NCI-H1105 (cell line): ENCODE results near the gene HOXD3.

Experiments
- DNase-seq: peaks from one replicate; lab custom pipeline; 2025; lab: John Stamatoyannopoulos, UW

Gene HOXD3

DNA sequence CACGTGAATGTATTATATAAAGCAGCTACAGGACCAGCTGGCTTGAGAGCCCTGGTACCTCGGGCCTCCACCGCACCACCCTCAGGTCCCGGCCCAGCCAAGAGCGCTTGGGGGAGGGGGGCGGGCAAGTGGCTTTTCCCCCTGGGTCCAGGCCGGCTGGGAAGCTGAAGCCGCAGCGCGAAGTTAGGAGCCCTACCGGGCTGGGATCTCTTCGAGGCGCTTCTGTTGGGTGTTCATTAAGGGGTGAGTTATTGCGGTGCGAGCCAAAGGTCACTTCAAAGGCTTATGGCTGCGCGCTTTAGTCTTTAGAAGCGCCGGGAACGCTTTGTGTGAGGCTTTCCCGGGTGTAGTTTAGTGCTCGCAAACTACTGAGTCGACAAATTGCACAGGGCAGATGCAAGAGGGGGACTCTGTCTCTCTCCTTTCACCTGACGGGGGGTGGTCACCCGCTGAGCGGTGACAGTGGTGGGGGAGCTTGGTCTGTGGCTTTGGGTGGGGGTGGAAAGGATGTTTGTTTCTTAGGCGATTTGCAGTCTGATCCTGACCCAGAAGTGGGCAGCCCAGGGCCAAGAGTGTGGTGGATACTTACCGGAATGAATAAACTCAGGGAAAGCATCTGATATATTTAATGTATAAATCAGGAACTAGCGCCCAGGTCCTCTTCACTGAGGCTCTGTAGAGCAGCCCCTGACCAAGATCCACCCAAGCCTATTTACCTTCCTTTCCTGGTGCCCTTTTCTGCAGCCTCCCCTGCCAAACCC, 6.0 kb downstream of the HOXD3 start:
- DNase-seq = no peak

DNA sequence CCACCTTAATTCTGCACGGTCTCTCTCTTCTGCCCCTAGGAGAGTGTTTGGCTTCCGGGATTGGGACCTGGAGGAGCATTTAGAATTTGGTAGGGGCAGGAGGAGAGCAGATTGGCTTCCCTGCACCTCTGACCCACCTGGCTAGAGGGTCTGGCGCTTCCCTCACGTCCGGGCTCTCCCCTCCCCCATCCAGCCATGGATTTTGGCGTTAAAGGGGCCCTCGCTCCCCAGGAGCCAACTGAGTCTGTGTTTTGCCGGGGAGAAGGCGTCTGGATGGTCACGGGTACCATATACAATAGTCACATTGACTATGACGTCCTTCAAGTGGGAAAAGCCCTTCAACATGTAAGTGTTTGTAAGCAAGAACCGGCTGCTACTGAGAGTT, 6.6 kb downstream of the HOXD3 start:
- DNase-seq = no peak

DNA sequence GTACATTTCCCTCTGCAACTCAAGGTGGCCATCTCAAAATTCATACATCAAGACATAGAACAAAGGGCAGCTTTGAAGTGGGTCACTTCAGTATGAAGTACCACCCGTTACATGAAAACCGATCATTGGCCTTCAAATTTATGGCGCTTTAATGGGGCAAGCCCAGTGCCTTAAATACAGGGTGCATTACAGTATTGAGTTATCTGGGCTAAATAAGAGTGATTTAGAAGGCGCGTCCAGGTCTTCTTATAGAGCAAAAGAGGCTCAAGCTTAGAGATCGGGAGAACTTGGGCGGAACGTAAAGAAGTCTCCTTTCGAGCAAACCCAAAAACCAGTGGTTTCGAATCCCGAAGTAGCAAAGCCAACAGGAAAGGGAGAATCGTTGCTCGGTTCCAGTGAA, 7.1 kb downstream of the HOXD3 start:
- DNase-seq = no peak

DNA sequence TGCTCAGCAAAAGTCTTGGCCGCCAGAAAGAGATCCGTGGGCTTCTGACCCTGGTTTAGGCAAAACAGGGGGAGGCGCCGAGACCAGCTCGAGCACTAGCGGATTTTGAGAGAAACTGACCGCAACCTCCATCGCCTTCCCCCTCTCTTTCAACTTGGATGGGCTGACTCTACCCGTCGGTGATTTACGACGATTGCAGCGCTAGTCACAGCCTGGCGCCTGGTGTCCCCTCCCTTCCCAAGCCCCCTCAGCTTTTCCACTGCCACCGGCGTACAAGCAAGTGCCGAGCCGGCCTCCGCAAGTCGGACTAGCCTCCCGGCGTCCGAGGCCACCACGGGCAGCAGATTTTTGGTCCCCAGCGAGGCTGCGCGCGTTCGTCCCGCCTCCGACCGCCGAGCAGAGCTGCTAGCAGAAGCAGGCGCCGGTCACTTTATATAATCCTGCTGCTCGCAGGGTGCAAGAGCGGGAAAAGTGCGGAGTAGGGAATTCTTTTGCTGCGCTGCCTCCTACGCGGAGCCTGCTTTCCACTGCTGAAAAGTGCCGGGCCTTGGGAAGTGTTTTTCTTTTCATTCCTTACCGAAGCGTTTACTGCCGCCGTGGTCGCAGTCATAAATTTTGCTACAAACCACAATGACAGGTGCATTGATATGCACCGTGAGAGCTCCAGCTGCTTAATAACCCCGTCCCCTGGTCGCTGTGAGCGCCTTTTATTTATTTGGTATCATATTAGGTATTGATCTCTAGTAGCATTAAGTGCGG, 7.7 kb downstream of the HOXD3 start:
- no peak for DNase-seq

DNA sequence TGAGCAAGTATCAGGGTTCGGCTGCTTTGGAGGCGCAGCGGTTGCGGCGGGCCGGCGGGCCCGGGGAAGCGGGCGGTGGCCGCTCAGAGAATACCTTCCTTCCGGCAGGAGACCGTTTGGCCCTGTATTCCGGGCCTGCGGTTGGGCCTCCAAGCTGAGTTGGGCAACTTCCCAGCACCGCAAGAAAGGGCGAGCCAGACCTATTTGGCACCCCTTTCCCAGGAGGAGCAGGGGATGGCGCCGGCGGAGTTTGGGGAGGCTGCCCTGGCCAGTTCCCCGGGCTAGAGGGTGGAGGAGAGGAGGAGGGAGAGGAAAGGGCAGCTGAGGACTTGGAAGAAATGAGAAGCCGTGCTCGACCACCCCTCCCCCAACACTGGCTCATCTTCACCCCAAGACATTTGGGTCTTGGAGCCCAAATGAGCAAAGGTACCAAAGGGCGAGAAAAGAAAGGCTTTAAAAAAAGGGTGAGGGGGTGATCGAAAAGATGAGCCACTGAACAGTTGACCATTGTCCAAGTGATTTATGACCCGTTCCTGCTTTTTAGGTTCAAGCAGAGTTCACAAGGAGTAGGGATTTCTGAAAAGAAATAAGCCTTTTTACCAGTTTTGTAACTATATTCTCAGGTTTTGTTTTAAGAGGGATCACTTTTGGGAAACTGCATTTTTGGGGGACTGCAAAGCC, 8.4 kb downstream of the HOXD3 start:
- no peak for DNase-seq

DNA sequence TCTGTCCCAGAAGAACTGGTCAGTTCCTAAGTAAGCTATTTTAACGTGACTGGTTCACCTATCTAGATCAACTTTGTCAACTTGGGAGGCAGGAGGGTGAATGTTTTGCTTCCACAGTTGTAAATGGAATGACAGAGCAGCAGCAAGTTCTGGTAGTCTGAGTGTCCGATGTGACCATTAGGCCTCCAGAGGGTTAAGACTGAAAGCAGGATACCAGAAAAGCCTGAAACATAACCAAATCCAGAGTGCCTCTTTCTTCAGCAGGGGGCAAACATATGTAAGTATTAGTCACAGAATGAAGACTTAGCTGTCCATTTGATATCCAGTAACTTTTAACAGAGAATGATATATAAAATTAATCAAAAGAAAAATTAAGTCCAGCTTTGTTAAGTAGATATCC, 9.2 kb downstream of the HOXD3 start:
- DNase-seq = no peak

DNA sequence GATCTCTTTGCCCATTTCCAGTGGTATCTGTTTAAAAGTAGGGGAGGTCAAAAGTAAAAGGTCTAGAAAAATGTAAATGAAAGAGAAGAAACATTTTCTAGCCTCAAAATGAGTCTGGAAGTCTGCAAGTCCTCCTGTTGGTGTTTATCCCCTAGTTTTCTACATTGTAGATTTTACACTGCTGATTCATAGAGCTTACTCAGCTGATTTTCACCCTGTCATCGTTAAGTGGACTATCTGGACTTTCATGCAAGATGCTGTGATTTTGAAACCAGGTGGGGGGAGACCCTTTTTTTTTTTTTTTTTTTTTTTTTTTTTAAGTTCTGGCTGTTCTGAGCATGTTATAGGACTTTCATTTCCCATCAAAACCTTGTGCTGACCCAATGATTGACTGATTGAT, 10.3 kb downstream of the HOXD3 start:
- DNase-seq = no peak

DNA sequence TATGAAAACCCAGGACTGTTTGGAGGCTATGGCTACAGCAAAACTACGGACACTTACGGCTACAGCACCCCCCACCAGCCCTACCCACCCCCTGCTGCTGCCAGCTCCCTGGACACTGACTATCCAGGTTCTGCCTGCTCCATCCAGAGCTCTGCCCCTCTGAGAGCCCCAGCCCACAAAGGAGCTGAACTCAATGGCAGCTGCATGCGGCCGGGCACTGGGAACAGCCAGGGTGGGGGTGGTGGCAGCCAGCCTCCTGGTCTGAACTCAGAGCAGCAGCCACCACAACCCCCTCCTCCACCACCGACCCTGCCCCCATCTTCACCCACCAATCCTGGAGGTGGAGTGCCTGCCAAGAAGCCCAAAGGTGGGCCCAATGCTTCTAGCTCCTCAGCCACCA, 12.1 kb downstream of the HOXD3 start:
- no peak for DNase-seq

DNA sequence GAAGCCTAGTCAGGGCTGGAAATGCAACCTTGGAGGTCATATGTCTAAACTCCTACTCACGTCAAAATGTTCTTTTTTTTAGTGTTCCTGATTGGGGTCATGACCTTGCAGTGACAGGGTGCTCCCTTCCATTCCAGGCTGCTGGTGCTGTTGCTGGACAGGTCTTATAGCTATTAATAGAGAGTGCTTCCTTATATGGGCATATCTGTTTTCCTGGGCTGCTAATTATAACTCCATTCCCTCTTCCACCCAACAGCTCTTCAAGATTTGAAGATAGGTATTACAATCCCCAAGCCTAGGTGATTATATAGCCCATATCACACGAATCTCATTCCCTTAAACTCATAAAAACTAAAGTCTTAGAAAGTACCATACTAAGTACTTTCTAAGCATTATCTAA, 12.6 kb downstream of the HOXD3 start:
- no peak for DNase-seq

DNA sequence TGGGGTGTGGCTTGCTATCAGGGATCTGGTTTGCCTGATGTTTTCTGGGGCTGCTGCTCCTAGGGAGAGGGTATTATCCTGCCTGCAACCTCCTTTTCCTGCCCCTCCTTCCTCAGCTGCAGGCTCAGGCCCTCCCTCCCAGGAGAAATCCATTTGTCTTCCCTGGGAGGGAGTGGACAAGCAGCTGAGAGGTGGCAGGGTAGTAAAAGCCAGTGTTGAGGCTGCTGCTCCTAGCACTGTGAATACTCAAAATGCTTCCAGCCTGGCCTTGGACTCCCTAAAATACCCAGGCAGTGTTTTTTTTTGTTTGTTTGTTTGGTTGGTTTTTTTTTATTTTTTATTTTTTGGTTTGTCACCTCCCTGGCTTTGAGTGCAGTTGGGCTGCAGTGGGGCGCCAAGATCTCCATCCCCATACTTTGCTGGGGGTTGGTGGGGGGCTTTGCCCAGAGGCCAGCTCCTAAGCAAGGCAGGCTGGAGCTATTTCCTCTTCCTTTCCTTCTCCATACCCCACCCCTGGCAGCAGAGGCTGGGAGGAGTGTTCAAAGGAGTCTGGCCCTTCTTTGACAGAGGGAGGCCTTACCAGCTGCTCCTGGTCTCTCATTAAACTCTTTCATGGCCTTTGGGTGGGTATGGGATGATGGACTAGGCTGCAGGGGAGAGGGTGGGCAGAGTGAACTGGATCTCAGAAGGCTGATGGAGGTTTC, 13.6 kb downstream of the HOXD3 start:
- no peak for DNase-seq

DNA sequence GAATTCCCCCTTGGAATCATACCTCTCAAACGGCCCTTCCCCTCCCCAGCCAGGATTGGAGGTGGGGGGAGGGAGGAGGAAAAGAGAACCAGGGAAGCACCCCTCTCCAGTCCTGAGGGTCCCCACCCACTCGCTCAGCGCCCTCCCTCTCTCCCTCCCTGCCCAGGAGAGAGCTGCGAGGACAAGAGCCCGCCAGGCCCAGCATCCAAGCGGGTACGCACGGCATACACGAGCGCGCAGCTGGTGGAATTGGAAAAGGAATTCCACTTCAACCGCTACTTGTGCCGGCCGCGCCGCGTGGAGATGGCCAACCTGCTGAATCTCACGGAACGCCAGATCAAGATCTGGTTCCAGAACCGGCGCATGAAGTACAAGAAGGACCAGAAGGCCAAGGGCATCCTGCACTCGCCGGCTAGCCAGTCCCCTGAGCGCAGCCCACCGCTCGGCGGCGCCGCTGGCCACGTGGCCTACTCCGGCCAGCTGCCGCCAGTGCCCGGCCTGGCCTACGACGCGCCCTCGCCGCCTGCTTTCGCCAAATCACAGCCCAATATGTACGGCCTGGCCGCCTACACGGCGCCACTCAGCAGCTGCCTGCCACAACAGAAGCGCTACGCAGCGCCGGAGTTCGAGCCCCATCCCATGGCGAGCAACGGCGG, 14.4 kb downstream of the HOXD3 start:
- peak; percentile 59 for DNase-seq

DNA sequence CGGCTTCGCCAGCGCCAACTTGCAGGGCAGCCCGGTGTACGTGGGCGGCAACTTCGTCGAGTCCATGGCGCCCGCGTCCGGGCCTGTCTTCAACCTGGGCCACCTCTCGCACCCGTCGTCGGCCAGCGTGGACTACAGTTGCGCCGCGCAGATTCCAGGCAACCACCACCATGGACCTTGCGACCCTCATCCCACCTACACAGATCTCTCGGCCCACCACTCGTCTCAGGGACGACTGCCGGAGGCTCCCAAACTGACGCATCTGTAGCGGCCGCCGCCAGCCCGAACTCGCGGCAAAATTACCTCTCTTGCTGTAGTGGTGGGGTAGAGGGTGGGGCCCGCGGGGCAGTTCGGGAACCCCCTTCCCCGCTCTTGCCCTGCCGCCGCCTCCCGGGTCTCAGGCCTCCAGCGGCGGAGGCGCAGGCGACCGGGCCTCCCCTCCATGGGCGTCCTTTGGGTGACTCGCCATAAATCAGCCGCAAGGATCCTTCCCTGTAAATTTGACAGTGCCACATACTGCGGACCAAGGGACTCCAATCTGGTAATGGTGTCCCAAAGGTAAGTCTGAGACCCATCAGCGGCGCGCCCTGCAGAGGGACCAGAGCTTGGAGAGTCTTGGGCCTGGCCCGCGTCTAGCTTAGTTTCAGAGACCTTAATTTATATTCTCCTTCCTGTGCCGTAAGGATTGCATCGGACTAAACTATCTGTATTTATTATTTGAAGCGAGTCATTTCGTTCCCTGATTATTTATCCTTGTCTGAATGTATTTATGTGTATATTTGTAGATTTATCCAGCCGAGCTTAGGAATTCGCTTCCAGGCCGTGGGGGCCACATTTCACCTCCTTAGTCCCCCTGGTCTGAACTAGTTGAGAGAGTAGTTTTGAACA, 15.1 kb downstream of the HOXD3 start:
- DNase-seq = no peak

DNA sequence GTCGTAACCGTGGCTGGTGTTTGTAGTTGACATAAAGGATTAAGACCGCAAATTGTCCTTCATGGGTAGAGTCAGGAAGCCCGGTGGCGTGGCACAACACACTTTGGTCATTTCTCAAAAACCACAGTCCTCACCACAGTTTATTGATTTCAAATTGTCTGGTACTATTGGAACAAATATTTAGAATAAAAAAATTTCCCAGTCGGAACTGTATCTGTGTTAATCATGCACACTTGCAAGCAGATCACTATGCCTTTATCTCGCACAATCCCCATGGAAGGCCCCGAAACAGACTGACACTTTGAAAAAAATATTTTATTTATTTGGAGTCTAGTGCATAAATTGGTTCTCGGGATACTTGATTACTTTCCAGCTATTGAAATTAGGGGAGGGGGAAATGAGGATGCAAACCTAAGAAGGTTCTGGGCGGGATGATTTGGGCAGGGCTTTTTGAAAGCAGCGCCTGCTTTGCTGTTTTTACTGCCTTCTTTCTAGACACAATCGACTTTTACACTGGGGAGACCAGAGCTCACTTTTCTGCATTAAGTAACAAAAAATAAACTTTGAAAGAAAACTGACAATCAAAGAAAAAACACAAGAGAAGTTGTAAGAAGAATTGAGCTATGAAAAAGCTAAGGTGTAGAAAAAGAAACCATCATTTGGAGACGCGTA, 15.9 kb downstream of the HOXD3 start:
- no peak for DNase-seq

DNA sequence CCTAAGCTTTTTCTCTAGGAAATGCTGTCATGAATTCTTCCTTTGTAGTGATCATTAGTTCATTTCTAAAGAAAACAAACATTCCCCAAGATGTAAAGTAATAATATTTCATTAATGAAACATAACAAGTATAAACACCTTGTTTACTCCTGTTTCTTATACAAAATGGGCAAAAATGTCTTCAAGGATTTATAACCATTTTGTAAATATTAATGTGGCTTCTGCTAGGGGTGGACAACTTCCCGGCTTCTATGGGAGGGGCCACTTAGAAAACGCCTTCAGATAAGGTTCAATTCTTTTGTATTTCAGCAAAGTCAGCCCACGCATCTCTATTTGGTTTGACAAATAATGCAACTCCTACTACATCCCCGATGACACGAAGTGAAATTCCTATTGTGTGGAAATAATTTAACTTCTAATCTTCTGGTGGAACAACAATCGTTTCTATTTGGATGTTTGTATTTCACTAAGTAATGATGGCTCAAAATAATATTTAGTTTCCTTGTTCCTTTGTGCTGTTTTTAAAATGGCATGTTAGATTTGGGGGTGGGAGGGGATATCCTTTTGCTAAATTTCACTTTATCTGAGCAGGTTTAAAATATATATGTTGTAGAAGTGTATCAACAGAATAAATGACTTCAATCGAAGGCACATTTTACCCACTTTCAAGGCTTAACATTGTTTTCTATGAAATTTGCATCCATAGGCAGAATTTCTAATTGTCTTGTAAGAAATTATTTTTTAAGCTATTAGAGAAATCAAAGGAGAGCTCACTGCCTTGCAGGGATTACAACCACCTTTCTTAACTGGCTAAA, 16.7 kb downstream of the HOXD3 start:
- no peak for DNase-seq

DNA sequence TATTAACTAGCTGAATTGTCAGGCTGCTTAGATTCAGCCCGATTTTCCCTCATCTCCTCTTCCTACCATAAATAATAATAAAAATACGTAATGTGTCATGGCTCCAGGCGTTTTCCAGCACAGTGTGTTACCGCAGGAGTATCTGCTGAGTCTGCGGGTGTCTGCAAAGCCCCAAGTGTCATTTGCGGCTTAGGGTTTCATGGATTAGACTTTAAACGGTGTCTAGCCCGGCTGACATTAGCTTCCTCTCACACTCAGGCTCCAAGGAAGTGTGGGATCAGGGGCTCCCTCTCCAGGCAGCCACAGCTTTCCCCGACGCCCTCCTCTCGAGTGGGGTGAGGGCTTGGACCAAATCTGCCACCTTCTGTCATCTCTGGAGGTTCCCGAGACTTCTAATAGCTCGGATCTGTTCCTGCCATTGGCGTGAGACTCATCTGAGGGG, 17.3 kb downstream of the HOXD3 start:
- no peak for DNase-seq

DNA sequence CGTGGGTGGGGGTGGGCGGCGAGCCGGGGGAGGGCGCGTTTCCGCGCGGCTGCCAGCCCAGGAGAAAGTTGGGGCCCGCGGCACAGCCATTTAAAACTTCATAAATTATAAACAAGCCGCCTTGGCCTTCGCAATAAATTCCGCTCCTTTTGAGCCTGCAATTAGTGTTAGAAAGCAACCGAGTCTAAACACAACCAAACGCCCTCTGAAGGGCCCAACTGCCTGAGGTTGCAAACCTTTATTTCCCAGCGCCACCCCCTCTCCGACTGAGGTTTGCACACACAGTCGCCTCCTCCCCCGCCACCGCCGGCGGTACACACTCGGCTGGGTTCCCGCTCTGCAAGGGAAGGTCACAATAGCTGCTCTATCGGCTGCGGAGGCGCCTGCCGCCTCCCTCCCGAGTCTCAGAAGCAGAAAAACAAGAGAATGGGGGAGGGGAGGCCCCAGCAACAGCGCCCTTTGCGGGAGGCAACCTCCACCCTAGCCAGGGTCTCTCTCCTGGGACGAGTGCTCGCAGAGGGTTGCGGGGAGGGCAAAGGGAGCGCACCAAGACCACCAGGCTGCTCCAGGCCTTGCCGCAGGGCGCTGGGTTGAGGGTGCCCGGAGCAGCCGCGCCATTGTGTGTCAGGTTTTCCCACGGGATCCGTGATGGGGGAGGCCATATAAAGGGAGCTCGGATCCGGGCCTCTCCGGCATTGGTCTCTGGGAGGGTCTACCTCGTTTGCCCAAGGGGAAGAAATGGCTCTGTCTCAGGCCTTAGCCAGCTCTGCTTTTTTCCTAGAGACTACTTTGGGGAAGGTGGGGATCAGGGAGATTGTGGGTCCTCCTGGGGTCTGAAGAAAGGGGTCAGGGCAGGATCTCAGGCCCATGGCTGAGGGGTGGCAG, 18.0 kb downstream of the HOXD3 start:
- peak; percentile 90 for DNase-seq

DNA sequence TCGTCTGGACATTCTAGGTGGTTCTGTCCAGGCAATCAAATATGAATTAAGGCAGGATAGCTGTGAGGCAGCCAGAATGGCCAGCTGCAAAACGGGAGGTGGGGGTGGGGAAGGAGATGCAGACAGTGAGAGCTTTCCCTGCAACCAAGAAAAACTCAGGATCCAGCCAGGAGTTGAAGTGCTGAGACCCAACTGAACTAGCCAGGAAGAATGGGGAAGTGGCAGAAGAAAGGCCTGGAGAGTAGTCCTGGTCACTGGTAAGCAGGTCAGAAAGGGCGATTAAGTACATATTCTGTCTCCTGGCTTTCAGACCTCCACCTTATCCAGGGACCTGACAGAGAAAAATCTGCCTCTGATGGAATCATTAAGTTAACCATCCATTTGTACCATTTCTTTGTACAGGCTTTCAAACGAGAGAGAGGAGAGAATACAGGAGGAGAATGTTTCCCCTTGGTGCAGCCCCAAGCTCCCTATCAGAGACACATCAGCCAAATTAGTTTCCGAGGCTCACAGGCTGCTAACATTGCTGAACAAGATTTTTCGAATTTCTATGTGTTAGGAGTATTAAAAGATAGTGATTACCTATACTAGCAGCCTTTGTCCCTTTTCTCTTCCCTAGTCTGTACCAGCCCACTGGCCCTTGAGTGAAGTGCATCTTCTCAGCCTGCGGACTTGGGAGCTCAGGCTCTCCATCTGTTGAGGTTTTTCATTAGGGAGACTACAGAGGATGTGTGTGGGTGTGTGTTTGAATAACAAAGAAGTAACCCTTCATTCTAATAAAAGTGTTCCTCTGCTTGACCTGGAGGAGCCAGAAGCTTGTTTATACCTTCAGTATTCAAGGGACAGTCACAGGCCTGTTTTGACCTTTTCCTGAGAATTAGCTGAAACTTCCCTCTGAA, 18.9 kb downstream of the HOXD3 start:
- no peak for DNase-seq
